GM23338 (cell line): ENCODE measurements around the gene PLG. TPM values are rescaled to one million over a fixed set of nuclear protein-coding genes. Genes with fewer than 3 reads are reported as not detected.

Experiments used
- ATAC-seq: fragments of 200-7000 bp; cut with Tn5 transposase; 3 replicates; pipeline ENCODE4 v1.9.1; 2020
- DNase-seq: peaks from one replicate; pipeline ENCODE4 v3.0.0-alpha.2; 2015; ENCODE audit warnings: low spot score
- H2AFZ ChIP-seq: fragments of 200-600 bp; sonication (generic); 2 replicates; pipeline ENCODE4 v1.8.0; 2016; ENCODE audit warnings: antibody characterized with exemption, mild to moderate bottlenecking, moderate library complexity
- H3F3A ChIP-seq: fragments of 200-600 bp; sonication (generic); replicated peaks from 2 replicates; pipeline ENCODE4 v1.8.0; 2017; ENCODE audit warnings: antibody characterized with exemption, mixed run types, low read depth
- H3K27ac ChIP-seq: fragments of 200-600 bp; sonication (generic); 2 replicates; pipeline ENCODE4 v1.6.1; 2016; ENCODE audit warnings: low read depth
- H3K27me3 ChIP-seq: fragments of 200-600 bp; sonication (generic); 2 replicates; pipeline ENCODE4 v1.8.0; 2016; ENCODE audit warnings: mild to moderate bottlenecking, mixed run types, moderate library complexity; ENCODE audit not compliant: insufficient read depth
- H3K36me3 ChIP-seq: fragments of 200-600 bp; sonication (generic); 2 replicates; pipeline ENCODE4 v1.8.0; 2016; ENCODE audit warnings: mild to moderate bottlenecking; ENCODE audit not compliant: insufficient read depth
- H3K4me1 ChIP-seq: fragments of 200-600 bp; sonication (generic); 2 replicates; pipeline ENCODE4 v1.8.0; 2016; ENCODE audit warnings: mild to moderate bottlenecking, moderate library complexity; ENCODE audit not compliant: insufficient read depth
- H3K4me2 ChIP-seq: fragments of 200-600 bp; sonication (generic); 2 replicates; pipeline ENCODE4 v1.7.1; 2017; ENCODE audit warnings: mixed run types
- H3K4me3 ChIP-seq: fragments of 200-600 bp; sonication (generic); 2 replicates; pipeline ENCODE4 v1.6.1; 2016; ENCODE audit warnings: mixed run types
- H3K79me2 ChIP-seq: fragments of 200-600 bp; sonication (generic); replicated peaks from 2 replicates; pipeline ENCODE4 v1.8.0; 2017; ENCODE audit warnings: mild to moderate bottlenecking; ENCODE audit not compliant: insufficient read depth
- H3K9me2 ChIP-seq: fragments of 200-600 bp; sonication (generic); 2 replicates; pipeline ENCODE4 v1.8.0; 2017; ENCODE audit not compliant: insufficient read depth
- H4K20me1 ChIP-seq: fragments of 200-600 bp; sonication (generic); replicated peaks from 2 replicates; pipeline ENCODE4 v1.8.0; 2017; ENCODE audit warnings: mild to moderate bottlenecking; ENCODE audit not compliant: insufficient read depth
- H3K27ac Mint-ChIP-seq: 2 replicates; pipeline ENCODE4 v1.8.0; 2020; ENCODE audit warnings: inconsistent platforms, mild to moderate bottlenecking, moderate library complexity, mixed read lengths
- H3K27me3 Mint-ChIP-seq: 3 replicates; pipeline ENCODE4 v1.8.0; 2022; ENCODE audit warnings: low read depth, mild to moderate bottlenecking, moderate library complexity, mixed read lengths, inconsistent platforms; ENCODE audit not compliant: insufficient read depth, poor library complexity
- H3K36me3 Mint-ChIP-seq: 3 replicates; pipeline ENCODE4 v1.8.0; 2021; ENCODE audit warnings: low read depth, mild to moderate bottlenecking, inconsistent platforms, moderate library complexity, mixed read lengths
- H3K4me1 Mint-ChIP-seq: 3 replicates; pipeline ENCODE4 v1.8.0; 2020; ENCODE audit warnings: mild to moderate bottlenecking, inconsistent platforms, mixed read lengths
- H3K4me3 Mint-ChIP-seq: 3 replicates; pipeline ENCODE4 v1.8.0; 2021; ENCODE audit warnings: moderate library complexity, mild to moderate bottlenecking, inconsistent platforms, mixed read lengths
- H3K9me3 Mint-ChIP-seq: 3 replicates; pipeline ENCODE4 v1.8.0; 2020; ENCODE audit warnings: moderate library complexity, mild to moderate bottlenecking, inconsistent platforms, mixed read lengths
- CREB1 ChIP-seq: fragments of 250-450 bp; sonication (Bioruptor Pico); IDR thresholded peaks from 2 replicates; pipeline ENCODE4 v1.5.0; 2020; ENCODE audit warnings: low read depth, mild to moderate bottlenecking, moderate library complexity
- EZH2 ChIP-seq: fragments of 200-600 bp; sonication (generic); IDR thresholded peaks from one replicate; pipeline ENCODE4 v1.8.0; 2017; ENCODE audit warnings: antibody characterized with exemption, mild to moderate bottlenecking, low read depth; ENCODE audit not compliant: unreplicated experiment
- EZH2phosphoT487 ChIP-seq: fragments of 200-600 bp; sonication (generic); IDR thresholded peaks from one replicate; pipeline ENCODE4 v1.8.1; 2018; ENCODE audit warnings: antibody characterized with exemption; ENCODE audit not compliant: unreplicated experiment
- JUNB ChIP-seq: IDR thresholded peaks from one replicate; pipeline ENCODE4 v1.6.1; 2016; ENCODE audit warnings: antibody characterized with exemption; ENCODE audit not compliant: unreplicated experiment
- NANOG ChIP-seq: IDR thresholded peaks from 2 replicates; pipeline ENCODE4 v1.6.1; 2016; ENCODE audit warnings: antibody characterized with exemption, borderline replicate concordance
- POLR2AphosphoS5 ChIP-seq: IDR thresholded peaks from 2 replicates; pipeline ENCODE4 v1.6.1; 2016; ENCODE audit warnings: antibody characterized with exemption, low read depth
- STAT1 ChIP-seq: IDR thresholded peaks from one replicate; pipeline ENCODE4 v1.6.1; 2016; ENCODE audit warnings: antibody characterized with exemption; ENCODE audit not compliant: unreplicated experiment
- ZNF114 ChIP-seq: fragments of 250-450 bp; sonication (Bioruptor Pico); IDR thresholded peaks from 2 replicates; pipeline ENCODE4 v1.5.0; 2020; ENCODE audit warnings: mild to moderate bottlenecking, moderate library complexity
- ZNF331 ChIP-seq: fragments of 250-450 bp; sonication (Bioruptor Pico); IDR thresholded peaks from 2 replicates; pipeline ENCODE4 v1.5.0; 2020; ENCODE audit warnings: low read depth, mild to moderate bottlenecking, moderate library complexity
- polyA plus RNA-seq: library from polyadenylated mRNA; unstranded; fragments of >200 nt; fragmentation: Nextera tagmentation; extraction: Ambion mirVana; gene quantifications from 2 replicates; pipeline ENCODE4 v1.2.1, GENCODE V29; 2016
- total RNA-seq: library from RNA; depleted of rRNA; stranded (reverse); fragments of >200 nt; shearing (Covaris generic); gene quantifications from 2 replicates; pipeline ENCODE4 v1.2.3, GENCODE V29; 2014
- TF ChIP-seq, protein P1 (sequence below), 2 experiments: fragments of 200-600 bp in 1 of 2; sonication (generic) in 1 of 2; conservative IDR thresholded peaks; 2 replicates each; pipeline versions ENCODE4 v1.5.1 to v1.6.1; 2016 to 2017; ENCODE audit warnings: antibody characterized with exemption in 2 of 2, low read depth in 2 of 2, mild to moderate bottlenecking in 2 of 2, moderate library complexity in 1 of 2
- TF ChIP-seq, protein P2 (sequence below): fragments of 250-450 bp; sonication (Bioruptor Pico); IDR thresholded peaks from 2 replicates; pipeline ENCODE4 v1.5.0; 2020; ENCODE audit warnings: mild to moderate bottlenecking, moderate library complexity
- TF ChIP-seq, protein P3 (sequence below): IDR thresholded peaks from 2 replicates; pipeline ENCODE4 v1.6.1; 2016; ENCODE audit warnings: antibody characterized with exemption
- TF ChIP-seq, protein P4 (sequence below): IDR thresholded peaks from one replicate; pipeline ENCODE4 v1.6.1; 2018; ENCODE audit warnings: antibody characterized with exemption; ENCODE audit not compliant: unreplicated experiment

The PLG gene
- total and polyA plus RNA-seq, 2 experiments from 2014 or later: not detected

GRCh38 chr6:160791981-160792418 lies 90.0 kb downstream of the PLG start:
- ATAC-seq (no peak), DNase-seq (no peak)
- Mint-ChIP-seq H3K4me1 (peaks cover 26% of the 10 kb centered on the region), H3K36me3 (peaks cover 2% of the 10 kb centered on the region; the same call in 1 of the 3 replicates), H3K9me3 (peaks cover 7% of the 10 kb centered on the region; the same call in 2 of the 3 replicates), H3K27ac (no peak overlapping the region), H3K27me3 (peaks cover 8% of the 10 kb centered on the region), H3K4me3 (no peak overlapping the region)
- no peak overlapping the region for H2AFZ ChIP-seq
- 0 out of 2 replicates have a peak, but pooled peaks cover 2% of the 10 kb centered on the region for H3K9me2 ChIP-seq
- H3K4me3 ChIP-seq: no peak overlapping the region
- H3K27ac ChIP-seq: no peak overlapping the region
- H3K36me3 ChIP-seq: no peaks in the 10 kb centered on the region
- TF ChIP-seq CREB1 (CRISPR knock-in tag) (no peak), EZH2 (no peak), ZNF114 (CRISPR knock-in tag) (no peak), JUNB (no peak), POLR2AphosphoS5 (no peak), STAT1 (no peak), NANOG (no peak), ZNF331 (CRISPR knock-in tag) (no peak), EZH2phosphoT487 (no peak)
- TF ChIP-seq, protein P1, sequence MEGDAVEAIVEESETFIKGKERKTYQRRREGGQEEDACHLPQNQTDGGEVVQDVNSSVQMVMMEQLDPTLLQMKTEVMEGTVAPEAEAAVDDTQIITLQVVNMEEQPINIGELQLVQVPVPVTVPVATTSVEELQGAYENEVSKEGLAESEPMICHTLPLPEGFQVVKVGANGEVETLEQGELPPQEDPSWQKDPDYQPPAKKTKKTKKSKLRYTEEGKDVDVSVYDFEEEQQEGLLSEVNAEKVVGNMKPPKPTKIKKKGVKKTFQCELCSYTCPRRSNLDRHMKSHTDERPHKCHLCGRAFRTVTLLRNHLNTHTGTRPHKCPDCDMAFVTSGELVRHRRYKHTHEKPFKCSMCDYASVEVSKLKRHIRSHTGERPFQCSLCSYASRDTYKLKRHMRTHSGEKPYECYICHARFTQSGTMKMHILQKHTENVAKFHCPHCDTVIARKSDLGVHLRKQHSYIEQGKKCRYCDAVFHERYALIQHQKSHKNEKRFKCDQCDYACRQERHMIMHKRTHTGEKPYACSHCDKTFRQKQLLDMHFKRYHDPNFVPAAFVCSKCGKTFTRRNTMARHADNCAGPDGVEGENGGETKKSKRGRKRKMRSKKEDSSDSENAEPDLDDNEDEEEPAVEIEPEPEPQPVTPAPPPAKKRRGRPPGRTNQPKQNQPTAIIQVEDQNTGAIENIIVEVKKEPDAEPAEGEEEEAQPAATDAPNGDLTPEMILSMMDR (conservative IDR thresholded peaks at IDR 0.05; ENCODE audit: low read depth in 2 of 2): no peak
- TF ChIP-seq, protein P2, sequence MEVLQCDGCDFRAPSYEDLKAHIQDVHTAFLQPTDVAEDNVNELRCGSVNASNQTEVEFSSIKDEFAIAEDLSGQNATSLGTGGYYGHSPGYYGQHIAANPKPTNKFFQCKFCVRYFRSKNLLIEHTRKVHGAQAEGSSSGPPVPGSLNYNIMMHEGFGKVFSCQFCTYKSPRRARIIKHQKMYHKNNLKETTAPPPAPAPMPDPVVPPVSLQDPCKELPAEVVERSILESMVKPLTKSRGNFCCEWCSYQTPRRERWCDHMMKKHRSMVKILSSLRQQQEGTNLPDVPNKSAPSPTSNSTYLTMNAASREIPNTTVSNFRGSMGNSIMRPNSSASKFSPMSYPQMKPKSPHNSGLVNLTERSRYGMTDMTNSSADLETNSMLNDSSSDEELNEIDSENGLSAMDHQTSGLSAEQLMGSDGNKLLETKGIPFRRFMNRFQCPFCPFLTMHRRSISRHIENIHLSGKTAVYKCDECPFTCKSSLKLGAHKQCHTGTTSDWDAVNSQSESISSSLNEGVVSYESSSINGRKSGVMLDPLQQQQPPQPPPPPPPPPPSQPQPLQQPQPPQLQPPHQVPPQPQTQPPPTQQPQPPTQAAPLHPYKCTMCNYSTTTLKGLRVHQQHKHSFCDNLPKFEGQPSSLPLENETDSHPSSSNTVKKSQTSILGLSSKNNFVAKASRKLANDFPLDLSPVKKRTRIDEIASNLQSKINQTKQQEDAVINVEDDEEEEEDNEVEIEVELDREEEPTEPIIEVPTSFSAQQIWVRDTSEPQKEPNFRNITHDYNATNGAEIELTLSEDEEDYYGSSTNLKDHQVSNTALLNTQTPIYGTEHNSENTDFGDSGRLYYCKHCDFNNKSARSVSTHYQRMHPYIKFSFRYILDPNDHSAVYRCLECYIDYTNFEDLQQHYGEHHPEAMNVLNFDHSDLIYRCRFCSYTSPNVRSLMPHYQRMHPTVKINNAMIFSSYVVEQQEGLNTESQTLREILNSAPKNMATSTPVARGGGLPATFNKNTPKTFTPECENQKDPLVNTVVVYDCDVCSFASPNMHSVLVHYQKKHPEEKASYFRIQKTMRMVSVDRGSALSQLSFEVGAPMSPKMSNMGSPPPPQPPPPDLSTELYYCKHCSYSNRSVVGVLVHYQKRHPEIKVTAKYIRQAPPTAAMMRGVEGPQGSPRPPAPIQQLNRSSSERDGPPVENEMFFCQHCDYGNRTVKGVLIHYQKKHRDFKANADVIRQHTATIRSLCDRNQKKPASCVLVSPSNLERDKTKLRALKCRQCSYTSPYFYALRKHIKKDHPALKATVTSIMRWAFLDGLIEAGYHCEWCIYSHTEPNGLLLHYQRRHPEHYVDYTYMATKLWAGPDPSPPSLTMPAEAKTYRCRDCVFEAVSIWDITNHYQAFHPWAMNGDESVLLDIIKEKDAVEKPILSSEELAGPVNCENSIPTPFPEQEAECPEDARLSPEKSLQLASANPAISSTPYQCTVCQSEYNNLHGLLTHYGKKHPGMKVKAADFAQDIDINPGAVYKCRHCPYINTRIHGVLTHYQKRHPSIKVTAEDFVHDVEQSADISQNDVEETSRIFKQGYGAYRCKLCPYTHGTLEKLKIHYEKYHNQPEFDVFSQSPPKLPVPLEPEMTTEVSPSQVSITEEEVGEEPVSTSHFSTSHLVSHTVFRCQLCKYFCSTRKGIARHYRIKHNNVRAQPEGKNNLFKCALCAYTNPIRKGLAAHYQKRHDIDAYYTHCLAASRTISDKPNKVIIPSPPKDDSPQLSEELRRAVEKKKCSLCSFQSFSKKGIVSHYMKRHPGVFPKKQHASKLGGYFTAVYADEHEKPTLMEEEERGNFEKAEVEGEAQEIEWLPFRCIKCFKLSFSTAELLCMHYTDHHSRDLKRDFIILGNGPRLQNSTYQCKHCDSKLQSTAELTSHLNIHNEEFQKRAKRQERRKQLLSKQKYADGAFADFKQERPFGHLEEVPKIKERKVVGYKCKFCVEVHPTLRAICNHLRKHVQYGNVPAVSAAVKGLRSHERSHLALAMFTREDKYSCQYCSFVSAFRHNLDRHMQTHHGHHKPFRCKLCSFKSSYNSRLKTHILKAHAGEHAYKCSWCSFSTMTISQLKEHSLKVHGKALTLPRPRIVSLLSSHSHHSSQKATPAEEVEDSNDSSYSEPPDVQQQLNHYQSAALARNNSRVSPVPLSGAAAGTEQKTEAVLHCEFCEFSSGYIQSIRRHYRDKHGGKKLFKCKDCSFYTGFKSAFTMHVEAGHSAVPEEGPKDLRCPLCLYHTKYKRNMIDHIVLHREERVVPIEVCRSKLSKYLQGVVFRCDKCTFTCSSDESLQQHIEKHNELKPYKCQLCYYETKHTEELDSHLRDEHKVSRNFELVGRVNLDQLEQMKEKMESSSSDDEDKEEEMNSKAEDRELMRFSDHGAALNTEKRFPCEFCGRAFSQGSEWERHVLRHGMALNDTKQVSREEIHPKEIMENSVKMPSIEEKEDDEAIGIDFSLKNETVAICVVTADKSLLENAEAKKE (CRISPR knock-in tag): no peak
- TF ChIP-seq, protein P3, sequence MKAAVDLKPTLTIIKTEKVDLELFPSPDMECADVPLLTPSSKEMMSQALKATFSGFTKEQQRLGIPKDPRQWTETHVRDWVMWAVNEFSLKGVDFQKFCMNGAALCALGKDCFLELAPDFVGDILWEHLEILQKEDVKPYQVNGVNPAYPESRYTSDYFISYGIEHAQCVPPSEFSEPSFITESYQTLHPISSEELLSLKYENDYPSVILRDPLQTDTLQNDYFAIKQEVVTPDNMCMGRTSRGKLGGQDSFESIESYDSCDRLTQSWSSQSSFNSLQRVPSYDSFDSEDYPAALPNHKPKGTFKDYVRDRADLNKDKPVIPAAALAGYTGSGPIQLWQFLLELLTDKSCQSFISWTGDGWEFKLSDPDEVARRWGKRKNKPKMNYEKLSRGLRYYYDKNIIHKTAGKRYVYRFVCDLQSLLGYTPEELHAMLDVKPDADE: no peak
- TF ChIP-seq, protein P4, sequence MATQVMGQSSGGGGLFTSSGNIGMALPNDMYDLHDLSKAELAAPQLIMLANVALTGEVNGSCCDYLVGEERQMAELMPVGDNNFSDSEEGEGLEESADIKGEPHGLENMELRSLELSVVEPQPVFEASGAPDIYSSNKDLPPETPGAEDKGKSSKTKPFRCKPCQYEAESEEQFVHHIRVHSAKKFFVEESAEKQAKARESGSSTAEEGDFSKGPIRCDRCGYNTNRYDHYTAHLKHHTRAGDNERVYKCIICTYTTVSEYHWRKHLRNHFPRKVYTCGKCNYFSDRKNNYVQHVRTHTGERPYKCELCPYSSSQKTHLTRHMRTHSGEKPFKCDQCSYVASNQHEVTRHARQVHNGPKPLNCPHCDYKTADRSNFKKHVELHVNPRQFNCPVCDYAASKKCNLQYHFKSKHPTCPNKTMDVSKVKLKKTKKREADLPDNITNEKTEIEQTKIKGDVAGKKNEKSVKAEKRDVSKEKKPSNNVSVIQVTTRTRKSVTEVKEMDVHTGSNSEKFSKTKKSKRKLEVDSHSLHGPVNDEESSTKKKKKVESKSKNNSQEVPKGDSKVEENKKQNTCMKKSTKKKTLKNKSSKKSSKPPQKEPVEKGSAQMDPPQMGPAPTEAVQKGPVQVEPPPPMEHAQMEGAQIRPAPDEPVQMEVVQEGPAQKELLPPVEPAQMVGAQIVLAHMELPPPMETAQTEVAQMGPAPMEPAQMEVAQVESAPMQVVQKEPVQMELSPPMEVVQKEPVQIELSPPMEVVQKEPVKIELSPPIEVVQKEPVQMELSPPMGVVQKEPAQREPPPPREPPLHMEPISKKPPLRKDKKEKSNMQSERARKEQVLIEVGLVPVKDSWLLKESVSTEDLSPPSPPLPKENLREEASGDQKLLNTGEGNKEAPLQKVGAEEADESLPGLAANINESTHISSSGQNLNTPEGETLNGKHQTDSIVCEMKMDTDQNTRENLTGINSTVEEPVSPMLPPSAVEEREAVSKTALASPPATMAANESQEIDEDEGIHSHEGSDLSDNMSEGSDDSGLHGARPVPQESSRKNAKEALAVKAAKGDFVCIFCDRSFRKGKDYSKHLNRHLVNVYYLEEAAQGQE: no peak
- peaks cover 11% of the 10 kb centered on the region for H3K4me1 ChIP-seq
- no peak overlapping the region for H3K4me2 ChIP-seq
- H3K79me2 ChIP-seq: no peaks in the 10 kb centered on the region
- no peaks in the 10 kb centered on the region for H3K27me3 ChIP-seq
- no peaks in the 10 kb centered on the region for H3F3A ChIP-seq
- H4K20me1 ChIP-seq: no peaks in the 10 kb centered on the region
